NCI-H460 (cell line): Measurements from ENCODE around the gene CLBA1. TPM values are rescaled to one million over a fixed set of nuclear protein-coding genes. Genes with fewer than 3 reads are reported as not detected.
"Not testable (repeated sequence)": the region's sequence is repeated elsewhere in the genome, so short reads cannot be mapped to it uniquely, and the experiment has no call there.

ENCODE experiments used
- DNase-seq: peaks from one replicate; pipeline ENCODE4 v3.0.0-alpha.2; 2016; ENCODE audit warnings: low read depth; ENCODE audit errors: extremely low read depth
- total RNA-seq: library from RNA; depleted of rRNA; stranded (reverse); fragments of >200 nt; shearing (Covaris generic); gene quantifications from 2 replicates; pipeline ENCODE4 v1.2.3, GENCODE V29; 2014

Gene CLBA1
- total RNA-seq, 1 experiment from 2014 or later = 11.8 TPM

DNA sequence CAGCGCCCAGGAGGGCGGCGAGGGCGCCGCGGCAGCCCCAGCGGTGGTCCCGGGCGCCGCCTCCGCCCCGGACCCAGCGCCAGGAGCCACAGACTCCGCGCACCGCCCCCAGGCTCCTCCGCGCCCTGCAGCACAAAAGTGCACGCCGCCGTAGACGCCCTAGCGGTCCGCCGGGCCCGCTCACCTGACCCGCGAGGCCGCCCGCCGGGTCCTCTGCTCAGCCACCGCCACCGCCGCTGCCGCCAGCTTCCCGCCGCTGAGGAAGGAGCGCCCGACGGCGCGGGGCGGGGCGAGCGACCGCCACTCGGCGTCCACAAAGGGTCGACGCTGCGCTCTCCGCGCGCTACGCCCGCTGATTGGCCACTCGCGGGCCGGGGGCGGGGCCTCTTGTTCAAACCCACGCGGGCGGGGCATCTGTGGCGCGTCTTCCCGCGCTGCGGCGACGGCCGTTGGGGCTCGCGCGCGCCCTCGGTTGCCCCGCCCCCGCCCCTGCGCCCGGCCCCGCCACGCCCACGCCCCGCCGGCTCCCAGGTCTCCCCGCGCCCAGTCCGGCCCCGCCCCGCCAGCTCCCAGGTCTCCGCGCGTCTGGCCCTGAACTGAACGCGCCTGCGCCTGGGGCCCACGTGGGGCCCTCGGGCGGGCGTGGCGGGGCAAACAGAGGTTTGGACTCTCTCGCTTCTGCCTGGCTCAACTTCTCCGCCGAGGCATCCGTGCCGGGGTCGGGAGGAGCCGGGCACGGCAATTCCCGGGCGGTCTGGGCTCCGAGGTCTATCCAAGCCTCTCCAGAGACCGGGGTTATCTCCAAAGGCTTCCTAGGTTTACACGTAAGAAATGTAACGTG lies 35.4 kb downstream of the CLBA1 start, which contains the start of gene CDCA4:
CDCA4 (minus strand) TSS at position 269 of the 841 bp plus-strand sequence. CDS start 9,154 bp downstream, outside the sequence.
- peak; percentile 94 for DNase-seq

DNA sequence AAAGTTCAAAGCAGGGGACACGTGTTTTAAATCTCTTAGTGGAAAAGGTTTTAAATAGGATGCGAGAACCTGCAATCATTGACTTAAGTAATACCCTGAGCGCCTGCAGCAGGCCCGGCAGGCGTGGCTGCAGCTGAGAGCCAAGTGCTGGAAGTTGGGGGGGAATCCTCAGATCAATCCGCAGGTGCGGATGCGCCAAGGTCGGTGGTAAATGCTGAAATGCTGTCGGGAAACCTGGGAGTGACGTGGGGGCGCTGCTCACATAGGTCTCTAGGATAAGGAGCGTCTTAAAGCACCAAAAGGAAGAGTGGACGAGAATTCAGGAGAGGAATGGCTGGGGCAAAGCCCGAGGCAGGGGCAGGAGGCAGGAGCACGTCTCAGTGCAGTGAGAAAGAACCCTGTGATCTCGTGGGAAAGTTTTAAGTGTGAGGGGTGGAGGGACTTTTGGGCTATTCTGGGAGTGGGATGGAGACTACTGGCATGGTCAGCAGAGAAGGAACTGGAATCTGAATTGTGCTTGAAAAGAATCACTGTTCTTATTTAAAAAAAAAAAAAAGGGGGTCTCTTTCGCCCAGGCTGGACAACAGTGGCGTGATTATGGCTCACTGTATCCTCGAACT lies 36.2 kb downstream of the CLBA1 start:
- no peak for DNase-seq

DNA sequence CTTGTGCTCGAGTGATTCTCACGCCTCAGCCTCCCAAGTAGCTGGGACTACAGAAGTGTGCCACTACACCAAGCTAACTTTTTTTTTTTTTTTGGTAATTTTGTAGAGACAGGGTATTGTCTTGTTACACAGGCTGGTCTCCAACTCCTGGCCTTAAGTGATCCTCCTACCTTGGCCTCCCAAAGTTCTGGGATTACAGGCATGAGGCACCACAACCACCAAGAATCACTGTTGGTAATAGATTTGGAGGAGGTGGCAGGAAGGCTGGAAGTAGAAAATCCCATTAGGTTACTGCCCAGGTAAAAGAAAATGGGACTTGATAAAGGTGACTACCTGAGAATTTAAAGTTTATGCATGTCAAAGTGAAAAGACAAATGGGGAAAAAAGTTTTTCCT lies 36.7 kb downstream of the CLBA1 start:
- no peak for DNase-seq

DNA sequence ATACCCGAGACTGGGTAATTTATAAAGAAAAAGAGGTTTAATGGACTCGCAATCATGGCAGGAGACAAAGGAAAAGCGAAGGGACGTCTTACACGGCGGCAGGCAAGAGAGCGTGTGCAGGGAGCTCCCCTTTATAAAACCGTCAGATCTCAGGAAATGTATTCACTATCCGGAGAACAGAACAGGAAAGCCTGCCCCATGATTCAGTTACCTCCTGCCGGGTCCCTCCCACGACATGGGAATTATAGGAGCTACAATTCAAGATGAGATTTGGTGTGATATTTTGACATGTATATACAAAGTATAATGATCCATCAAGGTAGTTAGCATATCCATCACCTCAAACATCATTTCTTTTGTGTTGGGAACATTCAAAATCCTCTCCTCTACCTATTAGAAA lies 37.6 kb downstream of the CLBA1 start:
- no peak for DNase-seq

DNA sequence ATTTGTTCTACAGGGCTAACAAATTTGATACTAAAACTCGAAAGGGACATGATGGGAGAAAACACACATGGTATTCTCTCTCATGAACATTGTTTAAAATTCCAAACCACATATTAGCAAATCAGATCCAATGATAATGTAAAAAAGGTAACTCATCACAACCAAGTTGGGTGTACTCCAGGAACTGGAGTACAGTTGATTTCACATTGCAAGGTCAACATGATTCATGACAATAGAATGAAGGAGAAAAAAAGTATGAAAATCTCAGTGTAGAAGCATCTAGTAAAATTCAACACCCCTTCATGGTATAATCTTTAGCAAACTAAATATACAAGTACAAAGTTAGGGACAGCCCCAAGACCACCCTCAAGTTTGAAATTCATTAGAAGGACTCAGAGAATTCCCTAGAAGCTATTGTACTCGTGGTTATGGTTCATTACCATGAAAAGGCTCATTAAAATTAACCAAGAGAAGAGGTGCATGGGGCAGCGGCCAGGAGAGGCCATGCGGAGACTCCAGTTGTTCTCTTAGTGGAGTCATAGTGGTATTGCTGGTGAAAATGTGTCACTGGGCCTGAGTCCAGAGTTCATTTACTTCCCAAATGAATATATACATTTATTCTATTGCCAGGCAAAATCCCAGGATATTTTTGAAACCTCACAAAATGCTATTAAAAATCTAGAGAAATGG lies 38.3 kb downstream of the CLBA1 start:
- peak; percentile 53 for DNase-seq

DNA sequence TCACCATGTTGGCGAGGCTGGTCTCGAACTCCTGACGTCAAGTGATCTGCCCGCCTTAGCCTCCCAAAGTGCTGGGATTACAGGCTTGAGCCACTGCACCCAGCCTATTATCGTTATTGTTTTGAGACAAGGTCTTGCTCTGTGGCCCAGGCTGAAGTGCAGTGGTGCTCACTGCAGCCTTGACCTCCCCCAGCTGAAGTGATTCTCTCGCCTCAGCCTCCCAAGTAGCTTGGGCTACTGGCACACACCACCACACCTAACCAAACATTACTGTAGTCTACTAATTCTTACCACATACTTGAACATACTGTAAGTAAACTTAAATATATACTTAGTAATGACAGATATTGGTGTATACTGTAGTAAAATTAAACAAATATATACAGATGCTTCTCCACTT lies 39.8 kb downstream of the CLBA1 start:
- no peak for DNase-seq

DNA sequence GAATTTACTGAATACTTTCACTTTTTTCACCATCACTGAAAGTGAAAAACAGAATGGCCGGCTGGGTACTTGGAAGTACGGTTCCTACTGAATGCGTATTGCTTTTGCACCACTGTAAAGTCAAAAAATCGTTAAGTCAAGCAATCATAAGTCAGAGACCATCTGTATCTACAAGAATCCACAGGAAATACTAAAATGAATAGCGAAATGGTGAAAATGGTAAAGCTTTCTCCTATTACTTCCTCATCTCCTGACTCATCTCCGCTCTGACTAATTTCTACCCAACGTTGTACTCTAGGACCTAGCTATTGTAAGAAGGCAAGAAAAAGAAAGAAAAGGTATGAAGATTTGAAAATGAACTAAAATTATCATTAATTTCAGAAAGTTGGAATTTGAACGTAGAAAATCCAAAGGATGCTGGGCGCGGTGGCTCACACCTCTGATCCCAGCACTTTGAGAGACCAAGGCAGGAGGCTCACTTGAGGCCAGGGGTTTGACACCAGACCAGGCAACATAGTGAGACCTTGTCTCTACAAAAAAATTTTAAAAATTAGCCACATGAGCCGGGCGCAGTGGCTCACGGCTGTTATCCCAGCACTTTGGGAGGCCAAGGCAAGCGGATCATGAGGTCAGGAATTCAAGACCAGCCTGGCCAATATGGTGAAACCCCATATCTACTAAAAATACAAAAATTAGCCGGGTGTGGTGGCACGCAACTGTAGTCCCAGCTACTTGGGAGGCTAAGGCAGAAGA lies 40.6 kb downstream of the CLBA1 start:
- DNase-seq = no peak

DNA sequence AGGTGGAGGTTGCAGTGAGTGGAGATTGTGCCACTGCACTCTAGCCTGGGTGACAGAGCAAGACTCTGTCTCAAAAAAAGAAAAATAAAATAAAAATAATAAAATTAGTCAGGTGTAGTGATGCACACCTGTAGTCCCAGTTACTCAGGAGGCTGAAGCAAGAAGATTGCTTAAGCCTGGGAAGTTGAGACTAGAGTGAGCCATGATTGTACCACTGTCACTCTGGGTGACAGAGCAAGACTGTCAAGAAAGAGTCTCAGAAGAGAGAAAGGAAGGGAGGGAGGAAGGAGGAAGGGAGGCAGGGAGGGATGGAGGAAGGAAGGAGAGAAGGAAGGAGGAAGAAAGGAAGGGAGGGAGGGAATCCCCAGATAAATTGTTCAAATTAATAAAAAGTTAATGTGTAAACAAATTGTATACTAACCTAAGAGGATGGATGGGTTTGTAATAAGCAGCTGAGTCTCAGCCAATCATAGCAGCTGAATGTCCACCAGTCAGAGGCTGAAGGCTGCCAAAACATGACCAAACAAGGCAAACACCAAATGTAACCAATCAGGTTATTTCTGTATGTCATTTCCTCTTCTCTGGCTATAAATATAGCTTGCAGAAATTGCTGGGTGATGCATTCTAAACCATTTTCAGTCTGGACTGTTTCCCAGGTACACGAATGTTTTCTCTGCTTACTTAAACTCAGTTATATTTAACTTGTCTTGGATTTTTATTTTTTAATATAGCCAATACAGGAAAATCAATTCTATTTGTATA lies 41.4 kb downstream of the CLBA1 start:
- no peak for DNase-seq

DNA sequence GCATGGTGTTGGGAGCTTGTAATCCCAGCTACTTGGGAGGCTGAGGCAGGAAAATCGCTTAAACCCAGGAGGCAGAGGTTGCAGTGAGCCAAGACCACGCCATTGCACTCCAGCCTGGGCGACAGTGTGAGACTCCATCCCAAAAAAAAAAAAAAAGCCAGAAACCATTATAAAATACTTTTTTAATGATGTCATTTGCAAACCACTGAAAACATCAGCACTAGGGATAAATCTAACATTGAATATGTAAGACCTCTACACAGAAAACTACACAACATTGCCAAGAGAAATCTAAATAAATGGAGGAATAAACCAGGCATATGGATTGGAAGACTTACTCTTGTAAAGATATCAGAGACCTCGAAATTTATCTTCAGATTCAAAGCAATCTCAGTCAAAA lies 42.1 kb downstream of the CLBA1 start:
- DNase-seq = not testable (repeated sequence)

DNA sequence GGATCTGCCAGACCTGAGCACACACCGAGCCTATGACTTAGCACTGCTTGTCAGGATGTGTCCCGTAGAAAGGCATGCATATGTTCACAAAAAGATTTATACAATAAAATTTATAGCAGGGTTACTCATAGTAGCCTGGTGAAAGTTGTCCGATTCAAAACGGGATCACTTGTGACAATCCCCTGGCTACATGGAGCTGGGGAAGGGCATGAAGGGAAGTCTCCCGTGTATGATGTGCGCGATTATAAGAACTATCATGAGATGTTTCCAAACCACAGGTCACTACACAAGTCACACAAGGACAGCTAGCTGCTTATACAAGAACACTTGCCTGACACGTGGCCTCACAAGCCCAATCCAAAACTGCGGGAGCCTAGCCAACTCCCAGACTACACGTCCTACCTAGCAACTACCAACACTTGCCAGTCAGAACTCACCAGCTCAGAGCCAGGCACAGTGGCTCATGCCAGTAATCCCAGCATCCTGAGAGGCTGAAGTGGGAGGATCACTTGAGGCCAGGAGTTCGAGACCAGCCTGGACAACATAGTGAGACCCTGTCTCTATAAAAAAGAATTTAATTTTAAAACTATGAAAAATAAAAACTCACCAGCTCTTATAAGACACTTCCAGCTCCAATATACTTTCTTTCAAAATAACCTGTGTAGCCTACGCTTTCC lies 42.8 kb downstream of the CLBA1 start:
- DNase-seq = no peak

DNA sequence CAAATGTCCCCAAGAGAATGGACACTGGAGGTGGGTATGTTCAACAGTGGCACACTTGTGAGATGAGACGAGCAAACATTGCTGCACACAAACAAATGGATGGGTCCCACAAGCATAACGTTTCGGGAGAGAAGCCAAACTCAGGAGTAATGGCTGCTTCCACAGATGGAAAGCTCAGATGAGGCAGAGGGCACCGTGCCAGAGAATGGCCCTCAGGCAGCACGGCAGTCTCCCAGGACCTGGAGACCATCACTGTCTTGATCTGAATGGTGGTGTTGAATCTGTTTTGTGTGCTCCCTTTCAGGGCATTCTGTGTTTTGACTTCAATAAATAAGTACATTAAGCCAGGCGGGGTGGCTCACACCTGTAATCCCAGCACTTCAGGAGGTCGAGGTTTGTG lies 43.8 kb downstream of the CLBA1 start:
- DNase-seq = no peak

DNA sequence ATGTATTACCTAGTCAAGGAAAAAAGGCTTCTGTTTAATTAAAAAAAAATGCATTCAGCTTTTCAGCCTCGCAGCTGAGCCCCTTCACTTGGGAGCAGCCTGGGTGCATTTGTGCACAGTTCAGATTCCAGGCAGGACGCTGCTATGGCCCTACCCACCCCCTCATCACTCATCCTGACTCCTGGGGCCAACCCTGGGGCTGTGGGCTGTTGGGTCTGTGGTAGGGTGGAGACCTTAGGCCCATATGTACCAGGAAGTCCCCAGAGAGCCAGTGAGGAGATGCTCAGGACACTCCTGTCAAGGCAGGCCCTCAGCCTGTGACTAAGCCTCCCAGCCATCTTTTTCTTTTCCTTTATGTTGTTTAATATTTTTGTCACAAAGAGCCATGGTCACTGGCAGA lies 44.6 kb downstream of the CLBA1 start:
- no peak for DNase-seq

DNA sequence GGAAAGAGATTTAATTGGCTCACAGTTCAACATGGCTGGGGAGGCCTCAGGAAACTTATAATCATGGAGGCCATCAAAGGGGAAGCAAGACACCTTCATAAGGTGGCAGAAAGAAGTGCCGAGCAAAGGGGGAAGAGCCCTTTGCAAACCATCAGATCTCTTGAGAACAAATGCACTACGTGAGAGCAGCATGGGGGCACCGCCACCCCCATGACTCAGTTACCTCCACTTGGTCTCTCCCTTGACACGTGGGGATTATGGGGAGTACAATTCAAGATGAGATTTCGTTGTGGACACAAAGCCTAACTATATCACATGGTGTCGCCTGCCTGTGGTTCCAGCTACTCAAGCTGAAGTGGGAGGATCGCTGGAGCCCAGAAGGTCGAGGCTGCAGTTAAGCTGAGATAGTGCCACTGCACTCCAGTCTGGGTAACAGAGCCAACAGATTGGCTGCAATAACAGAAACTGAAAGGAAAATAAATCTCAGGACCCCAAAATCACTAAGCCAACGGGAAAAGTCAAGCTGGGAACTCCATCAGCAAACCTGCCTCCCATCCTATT lies 45.3 kb downstream of the CLBA1 start:
- DNase-seq = no peak

DNA sequence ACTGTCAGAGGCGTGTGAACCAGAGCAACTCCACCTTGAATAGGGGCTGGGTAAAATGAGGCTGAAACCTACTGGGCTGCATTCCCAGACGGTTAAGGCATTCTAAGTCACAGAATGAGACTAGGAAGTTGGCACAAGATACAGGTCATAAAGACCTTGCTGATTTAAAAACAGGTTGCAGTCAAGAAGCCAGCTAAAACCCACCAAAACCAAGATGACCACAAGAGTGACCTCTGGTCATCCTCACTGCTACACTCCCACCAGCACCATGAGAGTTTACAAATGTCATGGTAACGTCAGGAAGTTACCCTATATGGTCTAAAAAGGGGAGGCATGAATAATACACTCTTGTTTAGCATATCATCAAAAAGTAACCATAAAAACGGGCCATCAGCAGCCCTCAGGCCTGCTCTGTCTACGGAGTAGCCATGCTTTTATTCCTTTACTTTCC lies 46.9 kb downstream of the CLBA1 start:
- DNase-seq = not testable (repeated sequence)

DNA sequence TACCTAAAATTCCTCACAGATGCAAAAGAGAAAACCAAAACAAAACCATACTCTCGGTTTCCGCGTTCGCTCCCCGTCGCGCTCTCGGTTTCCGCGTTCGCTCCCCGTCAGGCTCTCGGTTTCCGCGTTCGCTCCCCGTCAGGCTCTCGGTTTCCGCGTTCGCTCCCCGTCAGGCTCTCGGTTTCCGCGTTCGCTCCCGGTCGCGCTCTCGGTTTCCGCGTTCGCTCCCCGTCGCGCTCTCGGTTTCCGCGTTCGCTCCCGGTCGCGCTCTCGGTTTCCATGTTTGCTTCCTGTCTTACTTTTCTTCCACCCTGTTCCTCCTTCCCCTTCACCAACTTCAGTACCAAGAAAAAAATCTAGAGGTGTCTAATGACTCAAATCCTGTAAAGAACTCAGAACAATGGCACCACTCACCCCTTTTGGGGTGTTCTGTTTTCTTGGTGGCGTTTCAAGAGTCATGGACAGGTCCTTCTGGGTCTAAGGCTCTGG lies 47.9 kb downstream of the CLBA1 start:
- DNase-seq = not testable (repeated sequence)

DNA sequence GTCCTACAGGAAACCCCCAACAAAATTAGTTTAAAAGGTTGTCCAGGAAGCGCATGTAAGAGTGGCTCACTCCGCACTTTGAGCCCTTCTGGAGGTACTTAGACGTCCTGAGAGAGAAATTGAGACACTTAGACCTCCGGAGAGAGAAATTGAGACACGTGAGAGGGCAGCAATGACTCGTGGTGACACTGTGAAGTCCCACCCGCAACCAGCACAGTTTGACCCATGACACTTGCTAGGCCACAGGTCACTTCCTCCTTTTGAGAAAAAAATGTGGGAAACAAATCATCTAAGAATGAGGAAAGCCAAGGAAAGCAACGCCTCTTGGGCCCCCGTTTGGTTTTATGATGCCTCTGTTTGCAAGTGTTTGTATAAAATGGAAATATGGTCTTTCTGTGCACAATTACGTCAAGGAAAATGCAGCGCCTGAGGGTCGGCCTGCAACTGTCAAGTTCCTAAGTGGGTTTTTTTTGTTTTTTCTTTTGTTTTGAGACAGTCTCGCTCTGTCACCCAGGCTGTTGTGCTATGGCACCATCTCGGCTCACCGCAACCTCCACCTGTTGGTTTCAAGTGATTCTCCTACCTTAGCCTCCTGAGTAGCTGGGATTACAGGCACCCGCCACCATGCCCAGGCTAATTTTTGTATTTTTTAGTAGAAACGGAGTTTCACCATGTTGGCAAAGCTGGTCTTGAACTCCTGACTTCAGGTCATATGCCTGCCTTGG lies 48.9 kb downstream of the CLBA1 start:
- DNase-seq = no peak

DNA sequence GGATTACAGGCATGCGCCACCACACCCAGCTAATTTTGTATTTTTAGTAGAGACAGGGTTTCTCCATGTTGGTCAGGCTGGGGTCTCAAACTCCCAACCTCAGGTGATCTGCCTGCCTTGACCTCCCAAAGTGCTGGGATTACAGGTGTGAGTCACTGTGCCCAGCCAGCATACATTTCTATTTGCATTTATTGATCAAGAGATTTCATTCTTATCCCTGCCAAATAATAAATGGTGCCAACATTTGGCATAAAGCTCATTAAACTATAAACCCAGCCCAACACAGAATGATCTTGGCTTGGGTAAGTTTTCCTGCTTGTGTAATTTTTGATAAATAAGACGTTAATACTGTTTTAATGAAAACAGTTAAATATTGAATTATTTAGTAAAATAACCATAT lies 50.0 kb downstream of the CLBA1 start:
- DNase-seq = not testable (repeated sequence)
